ENCODE data around the gene PPP5C.

- TF ChIP-seq POLR2AphosphoS5 (IDR thresholded peaks at IDR 0.05) (no peak), TAF1 (IDR thresholded peaks at IDR 0.05; ENCODE audit: low read depth) (no peak), RAD21 (conservative IDR thresholded peaks at IDR 0.05) (no peak)
- TF ChIP-seq, protein P1, sequence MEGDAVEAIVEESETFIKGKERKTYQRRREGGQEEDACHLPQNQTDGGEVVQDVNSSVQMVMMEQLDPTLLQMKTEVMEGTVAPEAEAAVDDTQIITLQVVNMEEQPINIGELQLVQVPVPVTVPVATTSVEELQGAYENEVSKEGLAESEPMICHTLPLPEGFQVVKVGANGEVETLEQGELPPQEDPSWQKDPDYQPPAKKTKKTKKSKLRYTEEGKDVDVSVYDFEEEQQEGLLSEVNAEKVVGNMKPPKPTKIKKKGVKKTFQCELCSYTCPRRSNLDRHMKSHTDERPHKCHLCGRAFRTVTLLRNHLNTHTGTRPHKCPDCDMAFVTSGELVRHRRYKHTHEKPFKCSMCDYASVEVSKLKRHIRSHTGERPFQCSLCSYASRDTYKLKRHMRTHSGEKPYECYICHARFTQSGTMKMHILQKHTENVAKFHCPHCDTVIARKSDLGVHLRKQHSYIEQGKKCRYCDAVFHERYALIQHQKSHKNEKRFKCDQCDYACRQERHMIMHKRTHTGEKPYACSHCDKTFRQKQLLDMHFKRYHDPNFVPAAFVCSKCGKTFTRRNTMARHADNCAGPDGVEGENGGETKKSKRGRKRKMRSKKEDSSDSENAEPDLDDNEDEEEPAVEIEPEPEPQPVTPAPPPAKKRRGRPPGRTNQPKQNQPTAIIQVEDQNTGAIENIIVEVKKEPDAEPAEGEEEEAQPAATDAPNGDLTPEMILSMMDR (IDR thresholded peaks at IDR 0.05; ENCODE audit: poor library complexity, severe bottlenecking): no peak
Observed at GRCh38 chr19:46367426-46367825, 20.5 kb downstream of the PPP5C start.
